ENCODE results near the gene SH3BGRL3. TPM values are rescaled to one million over a fixed set of nuclear protein-coding genes. Genes with fewer than 3 reads are reported as not detected.

Gene SH3BGRL3
- total RNA-seq: 15.1 and 27.2 TPM in 2 replicates

DNA sequence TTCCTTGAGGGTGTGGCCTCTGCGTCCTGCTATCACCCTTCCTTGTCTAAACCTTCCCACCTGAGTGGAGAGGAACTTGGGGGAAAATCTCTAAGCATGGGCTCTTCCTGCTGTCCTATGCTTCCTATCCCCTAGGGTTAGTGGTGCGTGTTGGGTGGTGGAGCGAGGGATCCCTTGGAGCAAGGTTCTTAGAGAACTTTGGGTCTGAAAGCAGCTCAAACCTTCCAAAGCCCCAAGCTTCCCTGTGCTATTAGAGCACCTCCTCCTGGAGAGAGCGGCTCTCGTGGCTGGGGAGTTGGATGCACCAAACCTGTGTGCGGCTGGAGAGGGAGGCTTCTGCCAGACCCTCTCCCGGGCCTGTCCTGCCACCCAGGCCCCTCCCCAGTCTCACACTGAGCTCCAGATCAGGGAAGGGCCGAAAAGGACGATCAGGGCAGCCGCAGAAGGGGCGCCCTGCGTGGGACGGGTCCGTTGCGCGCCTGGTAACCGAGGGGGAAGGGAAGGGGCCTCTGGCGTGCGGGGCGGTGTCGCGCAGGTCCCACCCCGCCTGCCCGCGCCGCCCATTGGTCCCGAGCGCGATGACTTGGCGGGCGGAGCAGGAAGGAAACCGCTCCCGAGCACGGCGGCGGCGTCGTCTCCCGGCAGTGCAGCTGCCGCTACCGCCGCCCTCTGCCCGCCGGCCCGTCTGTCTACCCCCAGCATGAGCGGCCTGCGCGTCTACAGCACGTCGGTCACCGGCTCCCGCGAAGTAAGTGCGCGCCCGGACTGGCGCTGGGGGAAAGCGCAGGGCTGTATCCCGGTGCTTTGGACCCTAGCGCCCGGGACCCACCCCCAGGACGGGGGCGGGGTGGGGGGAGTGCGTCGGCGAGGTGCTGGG lies at the start of gene SH3BGRL3:
Gene SH3BGRL3, plus strand, starts transcription at position 631 of the 877 bp plus-strand sequence. Its CDS starts 70 bp downstream, at position 701.

DNA sequence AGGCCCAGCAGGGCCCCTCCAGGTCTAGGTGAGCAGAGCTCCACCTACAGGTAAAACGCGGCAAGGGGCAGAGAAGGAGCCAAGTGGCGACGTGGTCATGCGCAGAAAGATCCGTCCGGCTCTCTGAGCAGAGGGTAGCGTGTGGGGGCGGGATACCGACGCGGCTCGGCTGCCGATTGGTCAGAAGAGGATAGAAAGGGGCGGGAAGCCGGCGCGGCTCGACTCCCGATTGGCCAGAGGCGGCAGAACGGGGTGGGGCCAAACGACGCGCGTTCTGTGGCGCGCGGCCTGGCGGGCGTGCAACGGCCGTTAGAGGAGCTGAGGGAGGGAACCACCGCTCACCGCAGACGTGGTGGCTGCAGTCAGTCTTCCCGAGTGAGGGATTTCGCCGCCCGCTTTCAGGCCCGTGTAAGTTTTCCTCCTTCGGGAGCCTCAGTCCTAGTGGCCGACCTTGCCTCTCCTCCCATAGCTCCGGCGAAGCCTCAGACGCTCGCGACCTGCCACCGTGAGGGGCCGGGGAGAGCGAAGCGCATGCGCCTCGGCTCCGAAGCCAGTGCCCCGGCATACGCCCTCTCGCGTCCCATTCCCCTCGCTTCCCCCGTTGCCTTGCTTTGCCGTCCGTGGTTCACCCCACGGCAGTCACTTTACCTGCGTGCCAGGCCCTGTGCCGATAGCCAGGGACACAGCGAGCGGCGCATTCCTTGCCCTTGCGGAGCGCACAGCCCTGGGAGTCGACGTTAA lies 45.8 kb upstream of the SH3BGRL3 start, which contains the start of gene CEP85:
Gene CEP85, plus strand, starts transcription at position 298 of the 741 bp plus-strand sequence. CDS start 5,584 bp downstream, outside the sequence.

DNA sequence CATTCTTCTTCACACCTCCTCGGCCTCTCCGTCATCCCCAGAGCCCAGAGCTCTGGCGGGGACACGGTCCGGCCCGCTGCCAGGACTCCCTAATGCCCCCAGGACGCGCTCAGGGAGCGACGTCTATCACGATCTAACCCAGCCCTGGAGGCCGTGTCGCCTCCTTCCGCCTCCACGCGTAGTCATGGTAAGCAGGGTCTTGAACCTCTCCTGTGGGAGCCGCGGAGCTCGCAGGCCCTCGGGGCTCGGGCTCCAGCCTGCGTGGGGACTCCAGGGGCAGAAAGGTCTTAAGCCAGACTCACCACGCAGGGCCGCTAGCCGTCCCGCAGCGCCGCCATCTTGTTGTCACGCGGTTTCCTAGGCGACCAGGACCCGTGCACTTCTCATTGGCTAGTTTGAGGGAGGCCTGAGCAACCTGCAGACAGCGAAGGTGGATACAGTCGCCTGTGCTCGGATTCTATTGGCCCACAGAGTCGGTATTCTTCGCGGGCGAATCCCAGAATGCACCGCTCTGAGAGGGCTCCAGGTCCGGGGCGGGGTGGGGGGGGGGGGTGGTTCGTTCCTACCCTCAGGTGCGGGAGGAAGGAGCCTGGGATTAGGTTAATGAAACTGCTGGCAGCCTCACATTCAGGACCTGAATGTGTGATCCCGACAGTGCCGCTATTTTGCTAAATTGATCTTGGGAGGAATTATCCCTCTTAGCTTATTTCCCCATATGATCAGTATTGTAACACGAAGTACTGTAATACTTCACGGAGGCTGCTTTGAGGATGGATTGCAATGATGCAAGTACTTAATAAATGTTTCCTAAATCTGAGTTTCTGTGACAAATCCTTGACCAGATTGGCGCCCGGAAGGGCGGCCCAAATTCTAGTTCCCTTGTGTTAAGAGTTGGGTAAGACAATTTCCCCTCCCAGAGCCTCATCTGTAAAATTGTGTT lies 26.7 kb downstream of the SH3BGRL3 start, which contains the start of gene UBXN11:
Gene UBXN11, minus strand, starts transcription at position 347 of the 940 bp plus-strand sequence. CDS start 3,753 bp downstream, outside the sequence.

DNA sequence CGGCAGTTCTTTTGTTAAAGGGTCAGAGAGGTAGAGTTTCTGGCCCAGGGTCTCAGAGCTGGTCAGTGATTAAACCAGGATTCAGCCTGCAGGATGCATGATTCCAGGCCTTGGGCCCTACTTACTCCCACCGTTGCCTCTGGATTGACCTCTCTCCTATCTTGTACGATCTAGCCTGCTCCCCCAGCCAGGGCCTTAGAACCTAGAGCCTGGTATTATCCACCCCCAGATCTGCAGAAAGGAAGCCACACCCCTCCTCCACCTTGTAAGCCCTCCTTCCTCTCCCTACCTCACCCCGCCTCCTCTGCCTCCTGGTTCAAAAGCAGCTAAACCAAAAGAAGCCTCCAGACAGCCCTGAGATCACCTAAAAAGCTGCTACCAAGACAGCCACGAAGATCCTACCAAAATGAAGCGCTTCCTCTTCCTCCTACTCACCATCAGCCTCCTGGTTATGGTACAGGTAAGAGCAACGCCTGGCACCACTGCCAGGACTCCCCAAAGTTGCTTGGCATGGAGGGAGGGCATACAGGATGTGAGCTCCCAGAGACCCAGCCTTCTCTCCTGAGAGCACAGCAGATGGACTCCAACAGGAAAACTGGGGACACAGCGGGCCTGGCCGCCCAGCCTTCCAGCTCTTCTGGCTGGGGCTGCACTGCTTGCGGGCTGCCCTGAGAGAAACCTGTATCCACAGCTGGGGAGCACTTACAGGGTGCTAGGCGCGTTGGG lies 37.9 kb downstream of the SH3BGRL3 start, which contains the start of gene CD52:
Gene CD52, plus strand, starts transcription at position 347 of the 726 bp plus-strand sequence. Its CDS starts 60 bp downstream, at position 407.

Other genes with a start within 250 kb of the SH3BGRL3 start
- 0.48 TPM in 1 of 2 replicates, not detected in the other for gene SLC30A2, start 234.0 kb upstream of the SH3BGRL3 start, total RNA-seq
- gene TRIM63, start 212.5 kb upstream of the SH3BGRL3 start, total RNA-seq: not detected in 2 replicates
- gene PDIK1L, start 168.3 kb upstream of the SH3BGRL3 start, total RNA-seq: 3.6 and 7.9 TPM in 2 replicates
- under 0.01 TPM in 1 of 2 replicates, not detected in the other for gene FAM110D, start 121.0 kb upstream of the SH3BGRL3 start, total RNA-seq
- not detected in 2 replicates for gene C1orf232, start 111.1 kb upstream of the SH3BGRL3 start, total RNA-seq
- 40.3 and 59.3 TPM in 2 replicates for gene ZNF593, start 110.2 kb upstream of the SH3BGRL3 start, total RNA-seq
- not detected in 2 replicates for gene ZNF593OS, start 108.3 kb upstream of the SH3BGRL3 start, total RNA-seq
- 14.7 and 23.9 TPM in 2 replicates for gene CNKSR1, start 102.6 kb upstream of the SH3BGRL3 start, total RNA-seq
- gene CATSPER4, start 89.5 kb upstream of the SH3BGRL3 start, total RNA-seq: not detected in 2 replicates
- 9.9 and 11.7 TPM in 2 replicates for gene CEP85, start 45.9 kb upstream of the SH3BGRL3 start, total RNA-seq
- gene UBXN11, start 26.6 kb downstream of the SH3BGRL3 start, total RNA-seq: 1.2 and 1.9 TPM in 2 replicates
- not detected in 2 replicates for gene CD52, start 37.9 kb downstream of the SH3BGRL3 start, total RNA-seq
- 36.9 and 51.1 TPM in 2 replicates for gene CRYBG2, start 74.0 kb downstream of the SH3BGRL3 start, total RNA-seq
- not detected in 2 replicates for gene ZNF683, start 92.7 kb downstream of the SH3BGRL3 start, total RNA-seq
- gene LIN28A, start 130.7 kb downstream of the SH3BGRL3 start, total RNA-seq: not detected in 2 replicates
- 28.9 and 29.8 TPM in 2 replicates for gene DHDDS, start 152.2 kb downstream of the SH3BGRL3 start, total RNA-seq
- gene HMGN2, start 192.4 kb downstream of the SH3BGRL3 start, total RNA-seq: 96.4 and 123 TPM in 2 replicates
- gene RPS6KA1, start 249.7 kb downstream of the SH3BGRL3 start, total RNA-seq: 77.8 and 81.2 TPM in 2 replicates

Measured in tracheal epithelial cell (primary cell).